Activated naive CD4-positive, alpha-beta T cell treated with anti-CD3 and anti-CD28 coated beads, Interleukin-2, amount 50 U/mL, for 16 hours (primary cell): Measurements from ENCODE around the gene SEMA3B.
"Not testable (repeated sequence)": the region's sequence is repeated elsewhere in the genome, so short reads cannot be mapped to it uniquely, and the experiment has no call there.

Source experiments
- DNase-seq: peaks from one replicate; pipeline ENCODE4 v3.0.0-alpha.2; 2020

The SEMA3B gene

GRCh38 chr3:50274371-50275104 lies 5.6 kb downstream of the SEMA3B start:
- peak; percentile 74 for DNase-seq

GRCh38 chr3:50275141-50275995 lies 6.4 kb downstream of the SEMA3B start:
- DNase-seq: peak; percentile 25

- peak; percentile 44 for DNase-seq
Measured at GRCh38 chr3:50275996-50276761, 7.2 kb downstream of the SEMA3B start.

GRCh38 chr3:50276762-50277101 lies 7.8 kb downstream of the SEMA3B start:
- no peak for DNase-seq

GRCh38 chr3:50278123-50278879 lies 9.4 kb downstream of the SEMA3B start:
- no peak for DNase-seq

- DNase-seq: no peak
Measured at GRCh38 chr3:50278880-50279224, 9.9 kb downstream of the SEMA3B start, which contains the start of gene LSMEM2. Gene LSMEM2 (plus strand): TSS chr3:50279087. CDS start chr3:50279114, 27 bp downstream.

- no peak for DNase-seq
Measured at GRCh38 chr3:50279255-50280016, 10.5 kb downstream of the SEMA3B start.

- DNase-seq: not testable (repeated sequence)
Measured at GRCh38 chr3:50284121-50284520, 15.2 kb downstream of the SEMA3B start.

- DNase-seq: no peak
Measured at GRCh38 chr3:50286322-50287227, 17.6 kb downstream of the SEMA3B start.

GRCh38 chr3:50287262-50287661 lies 18.3 kb downstream of the SEMA3B start:
- DNase-seq: no peak

GRCh38 chr3:50288387-50289007 lies 19.6 kb downstream of the SEMA3B start:
- DNase-seq: no peak

GRCh38 chr3:50289130-50289529 lies 20.2 kb downstream of the SEMA3B start:
- DNase-seq: no peak

GRCh38 chr3:50290161-50290641 lies 21.3 kb downstream of the SEMA3B start:
- DNase-seq: no peak

GRCh38 chr3:50292159-50293078 lies 23.5 kb downstream of the SEMA3B start, which contains the start of gene IFRD2:
Gene IFRD2 (minus strand): TSS chr3:50292429. CDS start chr3:50292274, 155 bp downstream.
- DNase-seq: peak; percentile 96

GRCh38 chr3:50293079-50293801 lies 24.3 kb downstream of the SEMA3B start:
- no peak for DNase-seq

GRCh38 chr3:50294089-50294488 lies 25.1 kb downstream of the SEMA3B start:
- DNase-seq: no peak

- DNase-seq: no peak
Measured at GRCh38 chr3:50294492-50295403, 25.8 kb downstream of the SEMA3B start.
